Astrocyte (in vitro differentiated cells and primary cell): ENCODE measurements around the gene CHAT.

Experiments
- EZH2 ChIP-seq: IDR thresholded peaks from 2 replicates; pipeline ENCODE4 v1.6.1; 2012; ENCODE audit warnings: mild to moderate bottlenecking, low read length, inconsistent platforms; ENCODE audit not compliant: insufficient read depth
- TF ChIP-seq, protein P1 (sequence below): IDR thresholded peaks from 2 replicates; pipeline ENCODE4 v1.5.1; 2011; ENCODE audit warnings: low read depth, mild to moderate bottlenecking, inconsistent platforms, low read length, moderate library complexity; ENCODE audit not compliant: insufficient read depth

DNA sequence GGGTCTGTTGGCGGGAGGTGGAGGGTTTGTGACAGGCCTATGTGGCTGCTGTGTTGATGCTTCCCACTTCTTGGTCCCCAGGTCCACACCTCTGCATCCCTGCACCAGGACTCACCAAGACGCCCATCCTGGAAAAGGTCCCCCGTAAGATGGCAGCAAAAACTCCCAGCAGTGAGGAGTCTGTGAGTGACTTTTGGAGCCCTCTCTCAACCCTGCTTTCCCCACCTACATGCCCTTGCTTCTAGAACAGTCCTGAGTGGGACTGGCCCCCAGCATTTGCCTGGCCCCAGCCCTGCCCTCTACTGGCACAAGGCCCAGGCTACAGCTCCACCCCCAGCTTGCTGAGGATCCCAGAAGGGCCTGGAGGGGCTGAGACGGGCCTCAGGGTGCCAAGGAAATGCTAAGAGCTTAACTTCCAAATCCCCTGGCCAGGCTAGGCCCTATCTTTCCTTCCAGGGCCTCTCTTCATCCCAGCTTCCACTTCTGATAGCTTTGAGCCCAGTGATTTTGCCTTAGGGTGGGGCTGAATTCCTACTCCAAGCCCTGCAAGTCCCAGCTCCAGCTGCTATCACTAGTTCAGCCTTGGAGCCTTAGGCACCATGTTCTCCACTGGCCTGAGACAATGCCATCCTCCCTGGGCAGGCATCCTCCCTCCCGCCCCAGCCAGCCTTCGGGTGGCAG lies 2.7 kb downstream of the CHAT start:
- TF ChIP-seq, protein P1, sequence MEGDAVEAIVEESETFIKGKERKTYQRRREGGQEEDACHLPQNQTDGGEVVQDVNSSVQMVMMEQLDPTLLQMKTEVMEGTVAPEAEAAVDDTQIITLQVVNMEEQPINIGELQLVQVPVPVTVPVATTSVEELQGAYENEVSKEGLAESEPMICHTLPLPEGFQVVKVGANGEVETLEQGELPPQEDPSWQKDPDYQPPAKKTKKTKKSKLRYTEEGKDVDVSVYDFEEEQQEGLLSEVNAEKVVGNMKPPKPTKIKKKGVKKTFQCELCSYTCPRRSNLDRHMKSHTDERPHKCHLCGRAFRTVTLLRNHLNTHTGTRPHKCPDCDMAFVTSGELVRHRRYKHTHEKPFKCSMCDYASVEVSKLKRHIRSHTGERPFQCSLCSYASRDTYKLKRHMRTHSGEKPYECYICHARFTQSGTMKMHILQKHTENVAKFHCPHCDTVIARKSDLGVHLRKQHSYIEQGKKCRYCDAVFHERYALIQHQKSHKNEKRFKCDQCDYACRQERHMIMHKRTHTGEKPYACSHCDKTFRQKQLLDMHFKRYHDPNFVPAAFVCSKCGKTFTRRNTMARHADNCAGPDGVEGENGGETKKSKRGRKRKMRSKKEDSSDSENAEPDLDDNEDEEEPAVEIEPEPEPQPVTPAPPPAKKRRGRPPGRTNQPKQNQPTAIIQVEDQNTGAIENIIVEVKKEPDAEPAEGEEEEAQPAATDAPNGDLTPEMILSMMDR: no peak
- no peak for TF ChIP-seq EZH2
